K562 treated with DMSO at 1 percent for 4 hours (cell line): ENCODE measurements around the gene BPNT1. TPM values are rescaled to one million over a fixed set of nuclear protein-coding genes. Genes with fewer than 3 reads are reported as not detected.

Experiments used
- total RNA-seq: library from RNA; unstranded; fragments of 300-600 nt; gene quantifications from 2 replicates; pipeline ENCODE4 v1.2.3, GENCODE V29; 2022; ENCODE audit not compliant: insufficient read depth

Gene BPNT1
- total RNA-seq = 31.9 and 36.1 TPM in 2 replicates

GRCh38 chr1:220089650-220090556 is at the start of gene BPNT1:
TSS of gene BPNT1 (minus strand) at chr1:220089788. CDS start at chr1:220079846, 9,942 bp downstream.

GRCh38 chr1:220094016-220094911 is 4.7 kb upstream of the BPNT1 start, which contains the start of gene IARS2:
TSS of gene IARS2 (plus strand) at chr1:220094132. CDS start at chr1:220094217, 85 bp downstream.

GRCh38 chr1:220046052-220046930 is 43.3 kb downstream of the BPNT1 start, which contains the start of gene EPRS1:
TSS of gene EPRS1 (minus strand) at chr1:220046505. CDS start at chr1:220046388, 117 bp downstream.

Other genes with a start within 250 kb of the BPNT1 start
- 1.5 and 2.4 TPM in 2 replicates for gene SLC30A10, start 161.2 kb downstream of the BPNT1 start, total RNA-seq
- gene EPRS1, start 43.3 kb downstream of the BPNT1 start, total RNA-seq = 177 and 192 TPM in 2 replicates
- gene IARS2, start 4.3 kb upstream of the BPNT1 start, total RNA-seq = 46.2 and 52.9 TPM in 2 replicates
- gene RAB3GAP2, start 182.7 kb upstream of the BPNT1 start, total RNA-seq = 15.2 and 15.9 TPM in 2 replicates